ENCODE measurements around the gene TNFRSF18.

The TNFRSF18 gene

DNA sequence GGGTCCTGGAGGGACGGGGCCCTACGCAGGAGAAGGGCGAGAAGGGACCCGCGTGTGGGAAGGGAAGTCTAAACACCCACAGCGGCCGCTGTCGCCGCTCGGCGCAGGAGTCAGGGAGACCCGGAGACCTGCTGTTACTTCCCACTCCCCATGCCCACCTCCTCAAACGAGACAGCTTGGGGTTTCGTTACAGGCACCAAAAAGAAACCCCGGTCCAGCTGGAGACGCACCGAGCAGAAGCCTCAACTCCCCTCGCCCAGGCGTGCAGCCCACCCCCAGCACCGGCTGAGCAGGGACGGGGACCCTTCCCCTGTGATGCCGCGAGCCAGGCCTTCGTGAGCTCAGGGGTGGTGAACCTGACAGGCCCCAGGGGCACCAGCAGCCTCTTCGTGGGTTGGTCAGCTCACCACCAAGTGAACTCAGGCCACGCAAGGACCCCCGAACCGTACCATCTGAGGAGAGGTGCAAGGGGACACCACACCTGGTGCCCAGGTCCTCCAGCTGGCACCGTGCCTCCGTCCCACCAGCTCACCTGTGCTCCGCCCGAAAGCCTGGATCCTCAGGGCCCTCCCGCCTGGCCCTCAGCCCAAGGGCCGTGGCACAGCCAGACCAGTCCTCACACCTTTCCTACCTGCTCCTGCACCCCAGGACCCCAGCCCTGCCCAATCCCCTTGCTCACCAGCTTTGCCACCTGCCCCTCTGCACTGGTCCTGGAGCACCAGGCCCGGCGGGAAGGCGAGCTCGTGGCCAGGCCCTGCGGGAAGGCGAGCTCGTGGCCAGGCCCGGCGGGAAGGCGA lies 20.4 kb upstream of the TNFRSF18 start:
- DNase-seq, result no peak

DNA sequence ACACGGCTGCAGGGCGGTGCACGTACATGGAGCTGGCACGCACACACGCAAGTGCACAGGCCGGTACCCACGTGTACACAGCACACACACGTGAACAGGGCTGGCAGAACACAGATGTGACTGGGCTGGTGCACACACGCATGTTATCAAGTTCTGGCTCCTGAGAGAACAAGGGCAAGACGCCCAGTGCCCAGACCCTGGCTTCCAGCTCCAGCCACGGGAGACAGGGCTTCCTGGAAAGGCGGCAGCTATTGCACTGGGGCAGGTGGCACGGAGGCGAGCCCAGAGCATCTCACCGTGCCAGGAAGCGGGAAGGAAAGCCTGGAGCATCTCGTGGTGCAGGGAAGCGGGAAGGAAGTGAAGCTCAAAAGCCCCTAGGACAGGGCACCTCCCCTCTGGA lies 19.5 kb upstream of the TNFRSF18 start:
- no peak for DNase-seq

GRCh38 chr1:1225238-1225845 lies 18.9 kb upstream of the TNFRSF18 start:
- no peak for DNase-seq

- no peak for DNase-seq
These were observed 17.5 kb upstream of the TNFRSF18 start for GRCh38 chr1:1223891-1224290.

DNA sequence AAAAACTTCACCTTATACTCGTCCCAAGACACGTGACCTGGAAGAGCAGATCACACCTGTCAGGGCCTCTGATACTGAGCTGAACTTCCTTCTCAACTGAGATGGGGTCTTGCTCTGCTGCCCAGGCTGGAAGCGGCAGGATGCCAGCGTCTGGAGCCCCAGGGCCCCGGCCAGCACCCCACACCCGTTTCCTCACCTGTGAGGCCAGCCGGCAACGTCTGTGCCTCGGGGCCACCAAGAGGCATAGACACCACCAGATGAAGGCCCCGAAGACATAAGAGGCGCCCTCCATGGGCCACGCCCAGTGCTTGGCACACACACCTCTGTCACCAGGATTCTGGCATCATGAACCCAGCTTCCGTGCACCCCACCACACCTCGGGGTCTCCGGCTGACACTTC lies 16.9 kb upstream of the TNFRSF18 start:
- DNase-seq, result no peak

DNA sequence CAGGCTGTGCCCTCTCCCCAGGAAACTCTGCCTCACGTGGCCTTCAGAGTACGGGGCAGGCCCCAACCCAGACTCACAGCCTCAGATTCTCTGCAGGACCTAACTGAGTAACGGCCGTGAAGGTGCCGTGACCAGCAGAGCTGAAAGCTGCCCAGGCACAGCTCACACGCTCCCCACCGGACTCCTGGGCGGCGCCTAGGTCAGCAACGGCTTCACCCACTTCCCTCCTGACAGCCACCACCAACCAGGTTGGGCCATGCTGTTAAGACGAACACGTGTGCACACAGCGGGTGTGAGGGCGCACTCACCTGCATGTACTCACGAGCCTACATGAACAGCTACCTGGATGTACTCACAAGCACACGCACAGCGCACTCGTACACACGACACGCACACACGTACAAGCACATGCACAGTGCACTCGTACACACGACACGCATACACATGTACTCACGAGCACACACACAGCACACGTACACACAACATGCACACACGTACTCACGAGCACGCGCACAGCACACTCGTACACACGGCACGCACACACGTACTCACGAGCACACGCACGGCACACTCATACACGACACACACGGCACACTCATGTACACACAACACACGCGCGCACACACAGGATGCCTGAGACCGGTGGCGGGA lies 16.3 kb upstream of the TNFRSF18 start:
- DNase-seq, result no peak

- DNase-seq, result no peak
These were observed 15.6 kb upstream of the TNFRSF18 start for GRCh38 chr1:1221887-1222574.

DNA sequence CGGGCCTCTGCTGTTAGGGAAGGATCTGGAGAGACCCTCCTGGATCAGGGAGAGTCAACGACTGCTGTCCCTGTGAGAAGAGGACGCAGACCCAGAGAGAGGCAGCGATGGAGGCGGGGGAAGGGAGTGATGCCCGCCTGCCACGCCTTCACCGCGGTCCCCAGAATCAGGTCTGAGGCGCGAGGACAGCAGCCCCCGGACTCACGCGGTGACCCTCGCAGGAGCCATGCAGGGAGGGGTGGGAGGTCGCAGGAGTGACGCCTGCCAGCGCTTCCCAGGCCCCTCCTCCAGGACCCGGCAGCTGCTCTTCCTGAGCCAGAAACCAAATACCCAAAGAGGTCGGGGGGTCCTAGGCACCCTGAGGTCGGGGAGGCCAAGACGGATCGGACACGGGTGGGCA lies 13.8 kb upstream of the TNFRSF18 start:
- DNase-seq, result no peak

GRCh38 chr1:1219341-1219740 lies 12.9 kb upstream of the TNFRSF18 start:
- no peak for DNase-seq

DNA sequence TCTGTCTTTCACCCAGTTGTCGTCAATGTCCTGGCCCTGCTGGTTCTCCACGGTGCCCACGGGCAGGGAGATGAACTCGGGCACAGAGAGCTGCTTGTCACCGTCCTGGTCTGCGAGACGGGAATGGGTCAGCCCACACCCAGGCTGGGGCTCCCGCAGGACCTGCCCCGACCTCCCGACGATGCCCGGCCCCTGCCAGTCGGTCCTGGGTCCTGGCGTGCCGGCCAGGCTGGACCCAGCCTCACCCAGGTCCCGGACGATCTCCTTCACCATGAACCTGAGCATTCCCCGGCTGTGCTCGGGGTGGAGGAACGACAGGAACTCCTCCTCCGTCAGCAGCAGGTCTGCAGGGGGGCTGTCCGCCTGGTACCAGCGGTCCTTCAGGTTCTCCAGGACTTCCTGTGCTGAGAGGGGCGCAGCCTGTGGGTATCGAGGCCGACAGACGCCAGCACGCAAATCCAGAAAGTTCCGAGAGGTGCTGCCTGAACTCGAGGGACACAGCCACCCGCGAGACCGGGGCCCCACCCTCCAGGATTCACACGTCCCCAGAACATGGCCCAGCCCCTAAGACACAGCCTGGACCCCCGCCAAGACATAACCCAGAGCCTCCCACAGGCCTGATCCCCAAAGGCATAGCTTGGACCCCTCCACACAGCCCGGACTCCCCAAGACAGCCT lies 12.3 kb upstream of the TNFRSF18 start:
- no peak for DNase-seq

DNA sequence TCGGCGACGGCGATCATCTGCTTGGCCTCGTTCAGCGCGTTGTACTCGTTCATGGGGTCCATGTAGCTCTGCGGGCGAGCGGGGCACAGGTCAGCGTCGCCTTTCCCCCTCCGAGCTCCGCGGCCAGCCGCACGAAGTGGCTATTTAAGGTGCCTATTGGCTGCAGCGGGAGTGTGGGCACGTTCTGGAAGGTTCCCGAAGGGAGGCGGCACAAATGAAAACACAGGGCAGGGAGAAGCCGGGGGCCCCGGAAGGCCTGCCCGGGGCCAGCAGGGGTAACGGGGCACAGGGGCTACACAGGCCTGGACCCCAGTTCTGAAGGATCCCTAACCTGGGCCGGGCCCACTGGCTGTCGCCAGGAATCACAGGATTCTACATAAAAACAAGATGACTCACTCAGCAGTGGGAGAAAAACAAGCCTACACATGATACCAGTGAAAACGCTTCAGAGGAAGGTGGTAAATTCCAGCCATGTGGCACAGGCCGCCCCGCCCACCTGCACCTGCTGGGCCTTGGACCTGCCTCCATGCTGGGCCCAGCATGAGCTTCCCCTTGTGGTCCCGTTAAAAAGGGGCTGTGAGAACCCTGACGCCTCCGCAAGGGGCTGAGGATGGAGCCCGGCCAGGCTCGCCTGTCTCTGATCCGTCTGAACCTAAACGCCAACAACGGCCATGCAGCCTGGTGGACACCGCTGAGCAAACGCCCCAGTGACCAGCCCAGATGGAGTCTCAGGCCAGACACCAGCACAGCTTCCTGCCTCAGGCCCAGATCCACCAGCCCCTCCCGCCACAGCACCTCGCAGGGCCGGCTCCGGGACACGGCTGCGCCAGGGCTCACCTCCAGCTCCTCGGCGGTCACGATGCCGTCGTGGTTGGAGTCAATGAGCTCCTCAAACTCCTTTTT lies 11.5 kb upstream of the TNFRSF18 start:
- no peak for DNase-seq

GRCh38 chr1:1216770-1217620 lies 10.6 kb upstream of the TNFRSF18 start:
- DNase-seq, result no peak

DNA sequence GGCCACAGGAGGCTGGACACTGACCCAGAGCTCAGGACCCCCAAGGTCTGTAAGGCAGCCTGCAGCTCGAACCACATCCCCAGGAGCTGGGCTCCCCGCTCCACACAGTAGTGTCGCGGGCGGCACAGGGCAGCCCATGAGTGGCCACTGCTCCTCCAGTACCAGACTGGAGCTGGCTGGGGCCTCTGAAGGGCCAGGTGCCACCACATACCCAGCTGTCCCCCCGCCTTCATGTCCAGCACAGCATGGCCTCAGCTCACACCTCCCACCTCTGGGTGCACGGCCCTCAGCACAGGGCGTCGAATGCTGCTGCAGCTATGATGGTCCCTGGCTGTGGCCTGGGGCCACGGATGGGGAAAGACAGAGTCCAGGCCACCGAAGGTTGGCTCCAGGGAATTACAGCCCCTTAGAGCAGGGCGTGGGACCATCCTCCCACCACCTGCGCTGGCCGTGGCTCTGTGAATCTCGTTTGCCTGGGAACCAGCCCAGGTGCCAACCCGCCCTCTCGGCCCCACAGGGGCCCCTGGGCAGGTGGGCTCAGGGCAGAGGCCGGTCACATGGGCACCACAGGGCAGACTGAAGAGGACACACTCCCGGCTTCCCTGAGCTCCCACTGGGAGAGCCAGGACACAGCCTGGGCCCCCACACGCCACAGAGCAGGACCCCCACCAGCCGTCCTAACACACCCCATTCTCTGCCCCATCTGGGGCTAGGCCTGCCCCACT lies 9.7 kb upstream of the TNFRSF18 start:
- DNase-seq, result no peak

DNA sequence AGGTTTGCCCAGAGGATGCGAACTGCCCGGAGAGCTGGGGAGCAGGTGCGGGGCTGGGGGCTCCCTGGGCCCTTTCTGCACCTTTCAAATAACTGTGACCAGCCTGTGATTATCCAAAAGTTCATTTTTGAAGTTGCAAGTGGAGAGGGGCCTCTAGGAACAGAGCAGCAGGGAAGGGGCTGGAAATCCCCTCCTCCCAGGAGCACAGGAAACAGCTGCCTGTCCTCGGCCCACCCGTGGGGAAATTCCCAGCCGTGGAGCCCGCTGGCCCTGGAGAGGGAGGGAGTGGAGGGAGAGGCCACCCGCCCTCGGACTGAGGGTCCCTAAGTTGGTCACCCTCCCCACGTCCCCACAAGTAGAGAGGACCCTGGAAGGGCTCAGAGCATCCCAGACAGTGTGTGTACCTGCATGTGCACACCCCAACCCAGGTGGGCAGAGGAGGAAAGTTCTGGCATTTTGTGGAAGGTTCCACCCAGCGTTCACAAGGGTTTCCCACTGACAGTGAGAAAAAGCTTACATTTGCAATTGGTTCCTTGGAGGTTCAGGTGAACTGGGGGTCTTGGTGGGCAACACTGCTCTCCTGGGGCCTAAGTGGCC lies 8.8 kb upstream of the TNFRSF18 start:
- DNase-seq, result no peak

- DNase-seq, result no peak
These were observed 7.2 kb upstream of the TNFRSF18 start, which contains the start of gene TNFRSF4 for GRCh38 chr1:1213345-1214265. TSS of gene TNFRSF4 (minus strand) at chr1:1214153. CDS start at chr1:1214127, 26 bp downstream.

- no peak for DNase-seq
These were observed 6.5 kb upstream of the TNFRSF18 start for GRCh38 chr1:1212780-1213344.

GRCh38 chr1:1211541-1212441 lies 5.4 kb upstream of the TNFRSF18 start:
- DNase-seq, result no peak

Data from NCI-H1092 treated with DMSO at 0.1 percent for 48 hours (cell line).